DOHH2 (cell line): ENCODE data around the gene TJP2.

ENCODE experiments used
- CTCF ChIP-seq: fragments of 200-600 bp; sonication (generic); IDR thresholded peaks from one replicate; pipeline ENCODE4 v1.5.1; 2014; ENCODE audit warnings: antibody characterized with exemption, mild to moderate bottlenecking, low read depth, low read length; ENCODE audit not compliant: poor library complexity, severe bottlenecking
- EZH2phosphoT487 ChIP-seq: fragments of 200-600 bp; sonication (generic); IDR thresholded peaks from 2 replicates; pipeline ENCODE4 v1.6.1; 2017; ENCODE audit warnings: borderline replicate concordance, mild to moderate bottlenecking, antibody characterized with exemption, low read length, moderate library complexity, mixed read lengths

DNA sequence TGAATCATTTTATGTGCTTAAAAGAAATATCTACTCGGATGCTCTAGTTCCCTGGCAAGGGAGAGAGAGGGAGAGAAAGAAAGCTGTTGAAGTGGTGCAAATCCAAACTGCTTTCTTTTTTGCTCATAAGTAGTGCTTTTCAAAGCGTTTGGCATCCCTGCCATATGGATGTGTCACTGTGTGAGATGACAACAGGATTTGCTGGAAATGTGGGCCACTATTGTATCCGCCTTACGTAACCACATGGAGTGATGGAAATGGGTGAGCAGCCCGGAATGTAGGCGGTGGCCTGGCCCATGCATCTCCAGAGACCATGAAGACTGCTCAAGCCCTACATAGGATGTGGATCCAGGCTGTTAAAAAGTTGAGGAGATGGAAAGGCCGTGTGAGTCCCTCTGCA is 30.8 kb downstream of the TJP2 start:
- no peak for TF ChIP-seq CTCF
- no peak for TF ChIP-seq EZH2phosphoT487
